Renal cortex interstitium (tissue), 11 donors: ENCODE measurements around the gene TBC1D22A. TPM values are rescaled to one million over a fixed set of nuclear protein-coding genes. Genes with fewer than 3 reads are reported as not detected.

Experiments
- DNase-seq, 11 donors: peaks; one replicate each; pipeline ENCODE4 v3.0.0-alpha.2; 2013; ENCODE audit warnings: low read depth in 9 of 11, low spot score in 4 of 11; ENCODE audit errors: extremely low read depth in 1 of 11
- polyA plus RNA-seq, 3 donors: library from polyadenylated mRNA; unstranded; fragments of 120-200 nt; gene quantifications; one replicate each; pipeline ENCODE4 v1.2.1, GENCODE V29; 2013; ENCODE audit not compliant: insufficient read length in 3 of 3

Gene TBC1D22A
- polyA plus RNA-seq, 3 donors: 16.1 to 19.0 (median 19.0) TPM

GRCh38 chr22:47198801-47199251 is 436.4 kb downstream of the TBC1D22A start:
- DNase-seq: no peak

- no peak for DNase-seq
Measured at GRCh38 chr22:47199261-47199978, 437.0 kb downstream of the TBC1D22A start.

GRCh38 chr22:47199979-47200272 is 437.5 kb downstream of the TBC1D22A start:
- DNase-seq: no peak

GRCh38 chr22:47200273-47201051 is 438.0 kb downstream of the TBC1D22A start:
- peak in 5 of 11 donors; percentile 34 to 56 (median 45) for DNase-seq

GRCh38 chr22:47201186-47201995 is 438.9 kb downstream of the TBC1D22A start:
- DNase-seq: no peak

- DNase-seq: no peak
Measured at GRCh38 chr22:47201996-47202818, 439.8 kb downstream of the TBC1D22A start.

- no peak for DNase-seq
Measured at GRCh38 chr22:47202819-47203553, 440.5 kb downstream of the TBC1D22A start.

GRCh38 chr22:47203554-47203991 is 441.1 kb downstream of the TBC1D22A start:
- no peak for DNase-seq

- no peak for DNase-seq
Measured at GRCh38 chr22:47204002-47204979, 441.8 kb downstream of the TBC1D22A start.

- DNase-seq: no peak
Measured at GRCh38 chr22:47205081-47205491, 442.6 kb downstream of the TBC1D22A start.

- DNase-seq: no peak
Measured at GRCh38 chr22:47205554-47205953, 443.1 kb downstream of the TBC1D22A start.

- no peak for DNase-seq
Measured at GRCh38 chr22:47206164-47206563, 443.7 kb downstream of the TBC1D22A start.

- no peak for DNase-seq
Measured at GRCh38 chr22:47206666-47207218, 444.3 kb downstream of the TBC1D22A start.

- no peak for DNase-seq
Measured at GRCh38 chr22:47207387-47207786, 444.9 kb downstream of the TBC1D22A start.

GRCh38 chr22:47207846-47208554 is 445.6 kb downstream of the TBC1D22A start:
- no peak for DNase-seq

- no peak for DNase-seq
Measured at GRCh38 chr22:47208630-47209029, 446.2 kb downstream of the TBC1D22A start.
